Heart right ventricle (tissue), 16 donors: ENCODE measurements around the gene ABI3BP. TPM values are rescaled to one million over a fixed set of nuclear protein-coding genes. Genes with fewer than 3 reads are reported as not detected.
A peak's percentile ranks its signal among the peaks of the same experiment; 100 is the strongest.
"Not testable (repeated sequence)": the region's sequence is repeated elsewhere in the genome, so short reads cannot be mapped to it uniquely, and the experiment has no call there.

ENCODE experiments used
- ATAC-seq, 8 donors: fragments of 200-7000 bp; cut with Tn5 transposase; one replicate each; pipeline ENCODE4 v1.9.1; 2020; ENCODE audit warnings: mild to moderate bottlenecking in 8 of 8, moderate library complexity in 8 of 8, moderate number of reproducible peaks in 1 of 8
- DNase-seq, 2 donors: peaks; one replicate each; pipeline ENCODE4 v3.0.0-alpha.2; 2020
- H3K27ac ChIP-seq, 10 donors: fragments of 200-600 bp; sonication (generic) in 2 of 10; one replicate each; pipeline versions ENCODE4 v1.5.0 to v1.8.0; 2020 to 2022; ENCODE audit warnings: mild to moderate bottlenecking in 3 of 10
- H3K27me3 ChIP-seq, 7 donors: fragments of 200-600 bp; one replicate each; pipeline ENCODE4 v1.8.0; 2021 to 2022; ENCODE audit warnings: mild to moderate bottlenecking in 2 of 7
- H3K36me3 ChIP-seq, 9 donors: fragments of 200-600 bp; sonication (generic) in 1 of 9; one replicate each; pipeline versions ENCODE4 v1.5.0 to v1.8.0; 2020 to 2022; ENCODE audit warnings: mild to moderate bottlenecking in 2 of 9
- H3K4me1 ChIP-seq, 9 donors: fragments of 200-600 bp; sonication (generic) in 1 of 9; one replicate each; pipeline versions ENCODE4 v1.5.0 to v1.8.0; 2020 to 2022; ENCODE audit warnings: mild to moderate bottlenecking in 4 of 9
- H3K4me3 ChIP-seq, 10 donors: fragments of 200-600 bp; sonication (generic) in 2 of 10; one replicate each; pipeline versions ENCODE4 v1.5.0 to v1.8.0; 2020 to 2022; ENCODE audit warnings: mild to moderate bottlenecking in 7 of 10, moderate library complexity in 2 of 10
- H3K9me3 ChIP-seq, 11 donors: fragments of 200-600 bp in 10 of 11; sonication (generic) in 2 of 11; one replicate each; pipeline versions ENCODE4 v1.5.0 to v1.8.0; 2013 to 2022; ENCODE audit warnings: mild to moderate bottlenecking in 2 of 11, control low read depth in 1 of 11, moderate library complexity in 1 of 11
- WGBS, 2 donors: extraction: QIAGEN DNeasy Blood & Tissue Kit; methylation state at CpG; one replicate each; pipeline ENCODE4 v1.1.7; 2013; ENCODE audit warnings: inconsistent platforms in 1 of 2; 5-methylcytosine and 5-hydroxymethylcytosine counted together
- intact Hi-C, 10 donors: fragments of 100-400 bp; cut with DNase I; formaldehyde crosslinking; loops; one replicate each; pipeline versions ENCODE4 v1.11.1 to v1.14.2; 2022
- polyA plus RNA-seq, 2 donors: library from polyadenylated mRNA; stranded (reverse); fragments of 200-250 nt; gene quantifications; one replicate each; pipeline ENCODE4 v1.2.3, GENCODE V29; 2013
- total RNA-seq, 10 donors: library from RNA; stranded (reverse); fragmentation: NEBNext Ultra II Directional in 3 of 10; extraction: Animal tissue kit (Norgen Biotek cat#: 25700) in 3 of 10; gene quantifications; one replicate each; pipeline versions ENCODE4 v1.2.1 to v1.2.4, GENCODE V29; 2021 to 2023
- TF ChIP-seq, protein P1 (sequence below), 9 donors: fragments of 200-600 bp; sonication (generic) in 2 of 9; IDR thresholded peaks; one replicate each; pipeline versions ENCODE4 v1.5.0 to v1.8.0; 2021 to 2022; ENCODE audit warnings: antibody characterized with exemption in 9 of 9, mild to moderate bottlenecking in 5 of 9, moderate library complexity in 1 of 9
- donor health status: Arrhythmogenic right ventricular cardiomyopathy.
- donor health status: ischemic (EF 13 %, LVEDD 7.1; RV severe dilation, severe dysfunction).
- donor health status: healthy with polysubstance abuse.
- donor health status: DM: no; HTN: yes; CAD: no.
- donor health status: DM: no; HTN: no; CAD: no.
- donor health status: ischemic (EF 25% LVEDD 6.9; RV normal size, moderate dysfunction).
- donor health status: ischemic (EF 25% LVEDD 5.7; RV mildly dilated, moderate dysfunction).
- donor health status: healthy.
- donor health status: DM: yes; HTN: yes; CAD: no.
- donor health status: Ischemic cardiomyopathy.
- donor health status: ischemic (EF 35%, LVEDD 5.7; RV mildly dilated, moderate dysfunction).
- donor health status: nonischemic (EF 11% LVEDD 7.7; RV severe dilation, severe dysfunction).
- donor health status: DM: yes; HTN: yes; CAD: no.
- donor health status: PGD.
- donor health status: ischemic (EF 29% LVEDD 5.4; RV normal size, mild dysfunction).
- donor health status: nonischemic (EF 23%, LVEDD 6.1; RV moderate dilation, normal function).

Gene ABI3BP
- total and polyA plus RNA-seq, 12 donors, result 11.7 to 90.2 (median 26.5) TPM

DNA sequence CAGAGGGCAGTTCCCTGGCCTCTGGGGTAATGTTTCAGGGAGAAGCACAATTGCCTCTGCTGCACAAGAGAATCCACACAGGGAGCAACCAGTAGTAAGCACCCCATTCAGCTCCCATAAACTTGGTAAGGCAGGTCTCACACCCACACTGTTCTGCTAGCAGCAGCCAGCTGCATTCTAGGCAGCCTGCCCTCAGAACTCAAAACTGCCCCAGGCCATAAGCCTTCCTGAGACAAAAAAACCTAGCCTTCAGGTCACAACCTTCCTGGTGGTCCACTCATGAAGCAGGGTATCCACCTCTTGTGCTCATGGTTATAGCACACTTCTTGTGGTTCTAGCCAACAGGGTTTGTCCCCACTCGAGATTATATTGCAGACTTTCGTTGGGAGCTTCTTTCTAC, 33.7 kb upstream of the ABI3BP start:
- intact Hi-C loops, result no loop called here
- Histone ChIP-seq H3K4me3 (no peak overlapping the region), H3K36me3 (no peaks in the 10 kb centered on the region), H3K27me3 (no peaks in the 10 kb centered on the region), H3K27ac (no peak overlapping the region), H3K4me1 (no peaks in the 10 kb centered on the region), H3K9me3 (peaks cover 0 to 43% (median 7%) of the 10 kb centered on the region in 11 donors)
- WGBS, 2 donors, result 73 to 78% methylated on average over 2 of the region's 2 CpGs
- TF ChIP-seq, protein P1, sequence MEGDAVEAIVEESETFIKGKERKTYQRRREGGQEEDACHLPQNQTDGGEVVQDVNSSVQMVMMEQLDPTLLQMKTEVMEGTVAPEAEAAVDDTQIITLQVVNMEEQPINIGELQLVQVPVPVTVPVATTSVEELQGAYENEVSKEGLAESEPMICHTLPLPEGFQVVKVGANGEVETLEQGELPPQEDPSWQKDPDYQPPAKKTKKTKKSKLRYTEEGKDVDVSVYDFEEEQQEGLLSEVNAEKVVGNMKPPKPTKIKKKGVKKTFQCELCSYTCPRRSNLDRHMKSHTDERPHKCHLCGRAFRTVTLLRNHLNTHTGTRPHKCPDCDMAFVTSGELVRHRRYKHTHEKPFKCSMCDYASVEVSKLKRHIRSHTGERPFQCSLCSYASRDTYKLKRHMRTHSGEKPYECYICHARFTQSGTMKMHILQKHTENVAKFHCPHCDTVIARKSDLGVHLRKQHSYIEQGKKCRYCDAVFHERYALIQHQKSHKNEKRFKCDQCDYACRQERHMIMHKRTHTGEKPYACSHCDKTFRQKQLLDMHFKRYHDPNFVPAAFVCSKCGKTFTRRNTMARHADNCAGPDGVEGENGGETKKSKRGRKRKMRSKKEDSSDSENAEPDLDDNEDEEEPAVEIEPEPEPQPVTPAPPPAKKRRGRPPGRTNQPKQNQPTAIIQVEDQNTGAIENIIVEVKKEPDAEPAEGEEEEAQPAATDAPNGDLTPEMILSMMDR (IDR thresholded peaks at IDR 0.05), result no peak
- ATAC-seq (no peak), DNase-seq (no peak)

DNA sequence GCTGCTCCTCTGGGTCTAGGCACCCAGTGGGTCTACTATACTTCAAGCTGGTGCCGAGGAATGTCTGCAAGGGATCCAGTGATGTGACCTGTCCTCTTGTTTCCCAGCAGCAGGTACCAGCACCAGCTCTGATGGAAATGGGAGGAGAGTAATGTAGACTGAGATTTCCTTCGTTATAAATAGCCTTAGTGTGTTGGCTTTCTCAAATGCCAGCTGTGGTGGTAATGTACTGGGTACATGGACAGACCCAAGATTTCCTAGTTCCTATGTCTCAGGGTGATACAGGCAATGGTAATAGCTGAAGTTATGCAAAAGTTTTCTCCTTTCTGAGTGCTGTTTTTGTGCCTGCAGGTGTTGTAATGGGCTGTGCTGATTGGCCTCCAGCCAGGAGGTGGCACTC, 33.0 kb upstream of the ABI3BP start:
- DNase-seq (no peak), ATAC-seq (peak in 3 of 8 donors; percentile 29 to 76 (median 48))
- no peak overlapping the region for H3K27ac ChIP-seq
- H3K9me3 ChIP-seq, result peaks cover 0 to 36% (median 6%) of the 10 kb centered on the region in 11 donors
- H3K27me3 ChIP-seq, result no peaks in the 10 kb centered on the region
- 63 to 65% methylated on average over 2 of the region's 2 CpGs for WGBS, 2 donors
- H3K36me3 ChIP-seq, result no peaks in the 10 kb centered on the region
- intact Hi-C loops, result no loop called here
- TF ChIP-seq, protein P1 (IDR thresholded peaks at IDR 0.05), result no peak
- H3K4me3 ChIP-seq, result no peak overlapping the region
- no peaks in the 10 kb centered on the region for H3K4me1 ChIP-seq

DNA sequence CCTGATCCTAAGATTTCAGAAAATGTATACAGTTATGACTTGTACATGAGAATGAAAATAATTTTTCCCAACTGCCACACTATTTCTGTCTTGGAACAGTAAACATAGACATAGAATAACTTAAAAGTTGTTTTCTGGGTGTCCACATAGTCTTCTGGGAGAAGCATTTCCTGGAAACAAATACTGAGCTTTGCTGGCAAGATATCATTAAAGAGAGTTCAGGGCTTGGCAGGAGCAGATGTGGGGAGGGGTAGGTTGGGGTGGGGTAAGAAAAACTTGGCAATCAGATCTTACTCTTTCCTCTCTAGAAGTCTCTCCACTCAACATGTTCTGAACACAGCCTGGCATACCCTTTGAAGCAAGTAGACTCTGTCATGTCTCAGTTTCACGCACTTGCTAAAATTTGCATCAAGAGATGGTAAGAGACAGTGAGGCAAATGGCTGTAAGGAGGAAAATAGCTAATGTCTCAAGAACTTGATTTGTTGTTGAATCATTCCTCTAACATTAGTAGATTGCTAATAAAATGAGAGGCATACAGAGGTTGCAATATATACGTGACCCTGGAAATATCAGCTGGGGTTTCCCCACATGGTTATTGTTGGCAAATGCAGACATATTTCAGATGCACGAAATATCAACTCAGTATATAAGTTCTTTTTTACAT, 27.3 kb upstream of the ABI3BP start:
- no peak for ATAC-seq
- WGBS, 2 donors, result 75 to 76% methylated on average over 3 of the region's 3 CpGs
- DNase-seq, result no peak
- peaks cover 0 to 3% (median 0%) of the 10 kb centered on the region in 9 donors for H3K4me1 ChIP-seq
- intact Hi-C loops, result loop anchor here in 1 of 10 donors (5.0 kb wide), 1 partner anchor 52 kb away; no protein-coding TSS in a partner anchor
- H3K27me3 ChIP-seq, result no peaks in the 10 kb centered on the region
- TF ChIP-seq, protein P1 (IDR thresholded peaks at IDR 0.05), result no peak
- H3K4me3 ChIP-seq, result no peak overlapping the region
- H3K27ac ChIP-seq, result no peak overlapping the region
- H3K9me3 ChIP-seq, result peaks cover 0 to 13% (median 0%) of the 10 kb centered on the region in 11 donors
- no peaks in the 10 kb centered on the region for H3K36me3 ChIP-seq

DNA sequence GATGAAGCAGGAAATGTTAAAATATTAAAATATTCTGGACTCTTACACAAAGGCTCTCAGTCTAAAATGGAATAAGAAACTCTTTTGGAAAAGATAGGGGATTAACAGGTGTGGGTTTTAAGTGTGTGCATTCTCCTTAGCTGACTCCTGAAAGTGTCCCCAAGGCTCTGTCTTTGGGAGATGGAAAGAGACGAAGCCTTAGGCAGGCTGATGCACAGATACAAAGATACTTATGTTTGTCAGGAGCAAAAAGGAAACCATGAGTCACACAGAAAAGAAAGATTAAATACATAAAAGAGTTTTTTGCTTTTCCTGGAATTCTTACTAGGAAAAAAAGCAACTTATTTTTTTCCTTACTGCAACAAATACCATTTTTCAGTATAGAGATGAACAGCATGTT, 23.8 kb upstream of the ABI3BP start:
- intact Hi-C loops, result no loop called here
- TF ChIP-seq, protein P1 (IDR thresholded peaks at IDR 0.05), result no peak
- no peaks in the 10 kb centered on the region for H3K27me3 ChIP-seq
- H3K27ac ChIP-seq, result peak overlapping the region in 4 of 10 donors; percentile 1 to 62 (median 44)
- ATAC-seq, result peak in 2 of 8 donors; percentile 66
- H3K36me3 ChIP-seq, result no peaks in the 10 kb centered on the region
- WGBS, 2 donors, result 43 to 52% methylated on average over 1 of the region's 1 CpG
- H3K9me3 ChIP-seq, result peaks cover 0 to 10% (median 0%) of the 10 kb centered on the region in 11 donors
- no peak overlapping the region for H3K4me3 ChIP-seq
- DNase-seq, result no peak
- peaks cover 0 to 3% (median 0%) of the 10 kb centered on the region in 9 donors for H3K4me1 ChIP-seq

DNA sequence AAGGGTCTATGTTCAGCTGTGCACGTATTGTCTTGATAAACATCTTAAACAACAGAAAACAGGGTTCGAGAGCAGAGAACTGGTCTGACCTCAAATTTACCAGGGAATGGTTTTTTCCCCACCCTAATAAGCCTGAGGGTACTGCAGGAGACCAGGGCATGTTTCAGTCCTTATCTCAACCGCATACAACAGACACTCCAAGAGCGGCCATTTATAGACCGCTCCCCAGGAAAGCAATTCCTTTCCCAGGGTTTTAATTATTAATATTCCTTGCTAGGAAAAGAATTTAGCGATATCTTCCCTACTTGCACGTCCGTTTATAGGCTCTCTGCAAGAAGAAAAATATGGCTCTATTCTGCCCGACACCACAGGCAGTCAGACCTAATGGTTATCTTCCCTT, 19.1 kb upstream of the ABI3BP start:
- H3K4me3 ChIP-seq, H3K4me1 ChIP-seq, H3K27ac ChIP-seq, H3K36me3 ChIP-seq, DNase-seq, H3K27me3 ChIP-seq, intact Hi-C loops, ATAC-seq: not testable (repeated sequence)
- 85 to 90% methylated on average over 9 of the region's 9 CpGs for WGBS, 2 donors
- H3K9me3 ChIP-seq, result peaks cover 0 to 23% (median 4%) of the 10 kb centered on the region in 11 donors
